Activated CD4-positive, alpha-beta T cell treated with anti-CD3 and anti-CD28 coated beads for 24 hours (primary cell): ENCODE data around the gene RNF126.
A peak's percentile ranks its signal among the peaks of the same experiment; 100 is the strongest.

Experiments used
- DNase-seq, 2 donors: peaks; one replicate each; pipeline ENCODE4 v3.0.0-alpha.2; 2020; ENCODE audit warnings: low read depth in 2 of 2

The RNF126 gene

GRCh38 chr19:663682-664117 is 686 bp upstream of the RNF126 start:
- DNase-seq: no peak

GRCh38 chr19:662207-662961 is 630 bp downstream of the RNF126 start:
- peak; percentile 47 to 56 for DNase-seq

GRCh38 chr19:661427-662196 is 1.4 kb downstream of the RNF126 start:
- peak; percentile 45 to 52 for DNase-seq

GRCh38 chr19:660793-661426 is 2.1 kb downstream of the RNF126 start:
- no peak for DNase-seq

- DNase-seq: no peak
These were observed 3.8 kb downstream of the RNF126 start for GRCh38 chr19:658916-659839.

- no peak for DNase-seq
These were observed 4.8 kb downstream of the RNF126 start for GRCh38 chr19:658059-658839.

- no peak for DNase-seq
These were observed 5.4 kb downstream of the RNF126 start for GRCh38 chr19:657611-658010.

- DNase-seq: no peak
These were observed 6.1 kb downstream of the RNF126 start for GRCh38 chr19:656751-657559.

GRCh38 chr19:655691-656090 is 7.3 kb downstream of the RNF126 start:
- DNase-seq: no peak

- DNase-seq: no peak
These were observed 9.6 kb downstream of the RNF126 start for GRCh38 chr19:653425-653824.

- no peak for DNase-seq
These were observed 10.3 kb downstream of the RNF126 start for GRCh38 chr19:652467-653389.

- DNase-seq: no peak
These were observed 11.0 kb downstream of the RNF126 start for GRCh38 chr19:651991-652390.

GRCh38 chr19:651114-651818 is 11.7 kb downstream of the RNF126 start:
- DNase-seq: no peak

- no peak for DNase-seq
These were observed 12.9 kb downstream of the RNF126 start for GRCh38 chr19:650121-650520.

GRCh38 chr19:648904-649801 is 13.9 kb downstream of the RNF126 start:
- no peak for DNase-seq

- no peak for DNase-seq
These were observed 14.7 kb downstream of the RNF126 start for GRCh38 chr19:648305-648704.
